Stimulated activated CD8-positive, alpha-beta memory T cell treated with anti-CD3 and anti-CD28 coated beads, Interleukin-15, amount 100 ng/mL, for 48 hours (primary cell): Measurements from ENCODE around the gene ADCY4.
"Not testable (repeated sequence)": the region's sequence is repeated elsewhere in the genome, so short reads cannot be mapped to it uniquely, and the experiment has no call there.

Experiments
- DNase-seq, 2 donors: peaks; one replicate each; pipeline ENCODE4 v3.0.0-alpha.2; 2020; ENCODE audit warnings: low read depth in 2 of 2

Gene ADCY4

GRCh38 chr14:24334431-24335291, at the start of gene ADCY4:
Gene ADCY4 (minus strand): TSS chr14:24335071. CDS start chr14:24334652, 419 bp downstream.
- no peak for DNase-seq

GRCh38 chr14:24384169-24384568, 49.3 kb upstream of the ADCY4 start:
- no peak for DNase-seq

- DNase-seq = no peak
Measured at GRCh38 chr14:24382064-24382371, 47.1 kb upstream of the ADCY4 start.

GRCh38 chr14:24381363-24382063, 46.6 kb upstream of the ADCY4 start:
- no peak for DNase-seq

GRCh38 chr14:24379907-24380730, 45.2 kb upstream of the ADCY4 start:
- no peak for DNase-seq

- no peak for DNase-seq
Measured at GRCh38 chr14:24378981-24379906, 44.4 kb upstream of the ADCY4 start.

GRCh38 chr14:24378327-24378726, 43.5 kb upstream of the ADCY4 start:
- DNase-seq = no peak

- no peak for DNase-seq
Measured at GRCh38 chr14:24377657-24378056, 42.8 kb upstream of the ADCY4 start.

- no peak for DNase-seq
Measured at GRCh38 chr14:24377126-24377525, 42.3 kb upstream of the ADCY4 start.

GRCh38 chr14:24376448-24377070, 41.7 kb upstream of the ADCY4 start:
- no peak for DNase-seq

GRCh38 chr14:24372701-24373416, 38.0 kb upstream of the ADCY4 start:
- DNase-seq = no peak

- not testable (repeated sequence) for DNase-seq
Measured at GRCh38 chr14:24371605-24372004, 36.7 kb upstream of the ADCY4 start.

GRCh38 chr14:24370748-24371147, 35.9 kb upstream of the ADCY4 start:
- no peak for DNase-seq

- DNase-seq = no peak
Measured at GRCh38 chr14:24369907-24370687, 35.2 kb upstream of the ADCY4 start.

GRCh38 chr14:24369463-24369862, 34.6 kb upstream of the ADCY4 start:
- DNase-seq = no peak

- peak in 1 of 2 donors; percentile 17 for DNase-seq
Measured at GRCh38 chr14:24368562-24369252, 33.8 kb upstream of the ADCY4 start.

- DNase-seq = no peak
Measured at GRCh38 chr14:24368212-24368561, 33.3 kb upstream of the ADCY4 start.

- no peak for DNase-seq
Measured at GRCh38 chr14:24367514-24368211, 32.8 kb upstream of the ADCY4 start, which contains the start of gene NFATC4. Gene NFATC4 (plus strand): TSS chr14:24368184. CDS start chr14:24368341, 157 bp downstream.
